H9 (cell line): ENCODE data around the gene NOS3. TPM values are rescaled to one million over a fixed set of nuclear protein-coding genes. Genes with fewer than 3 reads are reported as not detected.

ENCODE experiments used
- DNase-seq: peaks from one replicate; pipeline ENCODE4 v3.0.0-alpha.2; 2017
- H2AFZ ChIP-seq: one replicate; pipeline ENCODE4 v1.6.1; 2013; ENCODE audit warnings: mild to moderate bottlenecking, low read length, control low read depth, moderate library complexity
- H2AK5ac ChIP-seq: 2 replicates; pipeline ENCODE4 v1.6.1; 2013; ENCODE audit warnings: low read length, control low read depth, mixed read lengths; ENCODE audit not compliant: insufficient read length
- H2BK120ac ChIP-seq: one replicate; pipeline ENCODE4 v1.6.1; 2013; ENCODE audit warnings: low read depth, mild to moderate bottlenecking, low read length, control low read depth, inconsistent platforms; ENCODE audit not compliant: poor library complexity, severe bottlenecking
- H2BK12ac ChIP-seq: 2 replicates; pipeline ENCODE4 v1.6.1; 2013; ENCODE audit warnings: low read length, control low read depth, mixed read lengths, low read depth; ENCODE audit not compliant: insufficient read length
- H2BK15ac ChIP-seq: 2 replicates; pipeline ENCODE4 v1.6.1; 2013; ENCODE audit warnings: low read depth, low read length, control low read depth
- H2BK20ac ChIP-seq: one replicate; pipeline ENCODE4 v1.6.1; 2013; ENCODE audit warnings: low read depth, mild to moderate bottlenecking, low read length, control low read depth, inconsistent platforms; ENCODE audit not compliant: poor library complexity, severe bottlenecking
- H2BK5ac ChIP-seq: 2 replicates; pipeline ENCODE4 v1.6.1; 2013; ENCODE audit warnings: low read length, control low read depth, mixed read lengths; ENCODE audit not compliant: insufficient read length
- H3K14ac ChIP-seq: 2 replicates; pipeline ENCODE4 v1.6.1; 2013; ENCODE audit warnings: low read length, control low read depth; ENCODE audit not compliant: insufficient read depth
- H3K18ac ChIP-seq: 2 replicates; pipeline ENCODE4 v1.6.1; 2013; ENCODE audit warnings: low read depth, mild to moderate bottlenecking, mixed read lengths, low read length, control low read depth; ENCODE audit not compliant: insufficient read length
- H3K23ac ChIP-seq: 2 replicates; pipeline ENCODE4 v1.6.1; 2013; ENCODE audit warnings: low read length, control low read depth, mixed read lengths, low read depth; ENCODE audit not compliant: insufficient read length
- H3K23me2 ChIP-seq: 2 replicates; pipeline ENCODE4 v1.6.1; 2013; ENCODE audit warnings: low read depth, mild to moderate bottlenecking, mixed read lengths, low read length, control low read depth; ENCODE audit not compliant: insufficient read length, poor library complexity, severe bottlenecking
- H3K27ac ChIP-seq: 2 replicates; pipeline ENCODE4 v1.5.1; 2013; ENCODE audit warnings: low read length, control low read depth, mixed read lengths, low read depth; ENCODE audit not compliant: insufficient read length
- H3K27me3 ChIP-seq: 2 replicates; pipeline ENCODE4 v1.6.1; 2013; ENCODE audit warnings: low read length, control low read depth, inconsistent platforms; ENCODE audit not compliant: insufficient read depth
- H3K4ac ChIP-seq: 2 replicates; pipeline ENCODE4 v1.6.1; 2013; ENCODE audit warnings: low read depth, mild to moderate bottlenecking, control low read depth, inconsistent platforms, low read length, moderate library complexity
- H3K4me1 ChIP-seq: 2 replicates; pipeline ENCODE4 v1.6.1; 2013; ENCODE audit warnings: low read length, control low read depth, inconsistent platforms; ENCODE audit not compliant: insufficient read depth
- H3K4me2 ChIP-seq: 2 replicates; pipeline ENCODE4 v1.6.1; 2013; ENCODE audit warnings: low read length, control low read depth, mixed read lengths; ENCODE audit not compliant: insufficient read length, insufficient read depth
- H3K56ac ChIP-seq: 2 replicates; pipeline ENCODE4 v1.6.1; 2013; ENCODE audit warnings: low read depth, mild to moderate bottlenecking, mixed read lengths, low read length, control low read depth; ENCODE audit not compliant: insufficient read length
- H3K79me1 ChIP-seq: 2 replicates; pipeline ENCODE4 v1.6.1; 2013; ENCODE audit warnings: low read depth, mild to moderate bottlenecking, moderate library complexity, low read length, control low read depth, inconsistent platforms; ENCODE audit not compliant: insufficient read depth, poor library complexity, severe bottlenecking
- H3K79me2 ChIP-seq: 2 replicates; pipeline ENCODE4 v1.6.1; 2013; ENCODE audit warnings: low read length, control low read depth, inconsistent platforms; ENCODE audit not compliant: insufficient read depth
- H3K9ac ChIP-seq: 2 replicates; pipeline ENCODE4 v1.6.1; 2013; ENCODE audit warnings: low read length, control low read depth, mixed read lengths; ENCODE audit not compliant: insufficient read length; ENCODE audit errors: extremely low read depth
- H3K9me3 ChIP-seq: one replicate; pipeline ENCODE4 v1.6.1; 2013; ENCODE audit warnings: low read depth, low read length, inconsistent platforms; ENCODE audit not compliant: control insufficient read depth
- H3T11ph ChIP-seq: one replicate; pipeline ENCODE4 v1.6.1; 2013; ENCODE audit warnings: mild to moderate bottlenecking, low read length, control low read depth, inconsistent platforms
- H4K20me1 ChIP-seq: one replicate; pipeline ENCODE4 v1.6.1; 2013; ENCODE audit not compliant: control insufficient read depth, insufficient read length, insufficient read depth
- H4K5ac ChIP-seq: 2 replicates; pipeline ENCODE4 v1.6.1; 2013; ENCODE audit warnings: low read depth, mild to moderate bottlenecking, mixed read lengths, low read length, control low read depth; ENCODE audit not compliant: insufficient read length
- H4K8ac ChIP-seq: replicated peaks from 2 replicates; pipeline ENCODE4 v1.6.1; 2013; ENCODE audit warnings: low read length, control low read depth, mixed read lengths, low read depth; ENCODE audit not compliant: insufficient read length
- H4K91ac ChIP-seq: 2 replicates; pipeline ENCODE4 v1.6.1; 2013; ENCODE audit warnings: low read depth, mild to moderate bottlenecking, moderate library complexity, mixed read lengths, low read length, control low read depth; ENCODE audit not compliant: insufficient read length
- H3K27ac Mint-ChIP-seq, 3 experiments: 2 replicates in 2 of 3; 3 replicates in 1 of 3; pipeline ENCODE4 v1.8.0; 2020 to 2021; ENCODE audit warnings: mixed read lengths in 3 of 3, mild to moderate bottlenecking in 1 of 3, moderate library complexity in 1 of 3
- H3K27me3 Mint-ChIP-seq: 2 replicates; pipeline ENCODE4 v1.8.0; 2021; ENCODE audit warnings: low read depth, mild to moderate bottlenecking, moderate library complexity, mixed read lengths
- H3K36me3 Mint-ChIP-seq, 3 experiments: 2 replicates in 2 of 3; 3 replicates in 1 of 3; pipeline ENCODE4 v1.8.0; 2020 to 2021; ENCODE audit warnings: low read depth in 3 of 3, mixed read lengths in 3 of 3; ENCODE audit not compliant: insufficient read depth in 1 of 3
- H3K4me1 Mint-ChIP-seq, 2 experiments: 2 replicates each; pipeline ENCODE4 v1.8.0; 2020; ENCODE audit warnings: mixed read lengths in 2 of 2
- H3K4me3 Mint-ChIP-seq, 2 experiments: 2 replicates in 1 of 2; 3 replicates in 1 of 2; pipeline ENCODE4 v1.8.0; 2020 to 2021; ENCODE audit warnings: mild to moderate bottlenecking in 2 of 2, mixed read lengths in 2 of 2, moderate library complexity in 1 of 2
- H3K9me3 Mint-ChIP-seq, 2 experiments: 2 replicates in 1 of 2; 3 replicates in 1 of 2; pipeline ENCODE4 v1.8.0; 2020; ENCODE audit warnings: mild to moderate bottlenecking in 2 of 2, mixed read lengths in 2 of 2, moderate library complexity in 1 of 2
- WGBS: extraction: QIAGEN DNeasy Blood & Tissue Kit; methylation state at CpG from one replicate; pipeline ENCODE4 v1.1.7; 2013; ENCODE audit warnings: missing lambda C conversion rate, low lambda C conversion rate, mixed read lengths; ENCODE audit not compliant: insufficient read length; ENCODE audit errors: extremely low coverage; 5-methylcytosine and 5-hydroxymethylcytosine counted together
- total RNA-seq: library from RNA; stranded (reverse); gene quantifications from 2 replicates; pipeline ENCODE4 v1.2.1, GENCODE V29; 2021
- TF ChIP-seq, protein P1 (sequence below): fragments of 200-600 bp; sonication (generic); conservative IDR thresholded peaks from 3 replicates; pipeline ENCODE4 v1.8.0; 2021; ENCODE audit warnings: antibody characterized with exemption, mild to moderate bottlenecking

The NOS3 gene
- total RNA-seq, 1 experiment from 2014 or later, result 4.5 TPM

DNA sequence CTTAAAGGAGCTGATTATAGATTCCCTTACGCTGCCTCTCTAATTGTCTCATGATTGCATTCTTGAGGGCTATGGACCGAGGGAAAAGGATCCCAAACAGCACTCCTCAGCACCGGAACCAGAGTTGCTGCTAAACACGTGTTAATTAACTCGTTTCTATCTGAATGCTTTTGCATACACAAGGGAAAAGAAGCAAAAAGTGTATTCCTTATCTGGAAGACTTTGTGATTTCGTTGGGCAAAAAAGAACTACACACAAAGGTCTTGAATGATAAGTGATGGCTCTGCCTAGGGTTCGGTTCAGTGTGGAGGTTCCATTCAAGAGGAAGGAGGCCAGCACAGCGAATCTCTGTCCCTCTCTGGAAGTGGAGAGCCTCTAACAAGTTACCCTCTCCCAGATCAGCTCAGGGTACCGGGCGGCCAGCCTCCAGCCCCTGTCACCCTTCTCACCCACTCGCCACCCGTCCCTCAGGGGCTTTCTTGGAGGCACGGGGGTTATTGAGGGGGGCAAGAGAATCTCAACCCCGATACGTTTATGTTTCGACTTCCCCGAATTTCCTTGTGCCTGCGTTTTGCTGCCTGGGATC is 68.1 kb downstream of the NOS3 start:
- Histone ChIP-seq H4K5ac (no peak overlapping the region), H4K20me1 (no peaks in the 10 kb centered on the region), H3K79me1 (no peaks in the 10 kb centered on the region), H2AK5ac (no peak overlapping the region), H3T11ph (no peak overlapping the region), H3K79me2 (no peaks in the 10 kb centered on the region), H3K23me2 (peaks cover 41% of the 10 kb centered on the region), H3K23ac (no peak overlapping the region), H2BK120ac (no peak overlapping the region), H3K27me3 (no peaks in the 10 kb centered on the region; the same call in 1 of the 2 replicates), H3K27ac (no peak overlapping the region), H3K4ac (no peak overlapping the region), H3K9ac (peak overlapping the region; percentile 52), H2BK20ac (no peak overlapping the region), H2AFZ (no peak overlapping the region), H3K18ac (no peak overlapping the region), H3K9me3 (no peaks in the 10 kb centered on the region), H4K8ac (no peak overlapping the region), H2BK5ac (no peak overlapping the region), H3K14ac (0 out of 2 replicates have a peak overlapping the region, but pooled peaks have one; percentile 37), H3K4me2 (peak overlapping the region; percentile 58), H3K56ac (no peak overlapping the region), H2BK15ac (no peak overlapping the region), H2BK12ac (no peak overlapping the region), H4K91ac (no peak overlapping the region), H3K4me1 (peaks cover 8% of the 10 kb centered on the region)
- no peaks in the 10 kb centered on the region; a peak in 1 of 5 replicates for H3K9me3 Mint-ChIP-seq
- H3K27ac Mint-ChIP-seq, result peak overlapping the region in 2 of 3 experiments; percentile 82 to 93; a peak in 3 of 7 replicates
- TF ChIP-seq, protein P1, sequence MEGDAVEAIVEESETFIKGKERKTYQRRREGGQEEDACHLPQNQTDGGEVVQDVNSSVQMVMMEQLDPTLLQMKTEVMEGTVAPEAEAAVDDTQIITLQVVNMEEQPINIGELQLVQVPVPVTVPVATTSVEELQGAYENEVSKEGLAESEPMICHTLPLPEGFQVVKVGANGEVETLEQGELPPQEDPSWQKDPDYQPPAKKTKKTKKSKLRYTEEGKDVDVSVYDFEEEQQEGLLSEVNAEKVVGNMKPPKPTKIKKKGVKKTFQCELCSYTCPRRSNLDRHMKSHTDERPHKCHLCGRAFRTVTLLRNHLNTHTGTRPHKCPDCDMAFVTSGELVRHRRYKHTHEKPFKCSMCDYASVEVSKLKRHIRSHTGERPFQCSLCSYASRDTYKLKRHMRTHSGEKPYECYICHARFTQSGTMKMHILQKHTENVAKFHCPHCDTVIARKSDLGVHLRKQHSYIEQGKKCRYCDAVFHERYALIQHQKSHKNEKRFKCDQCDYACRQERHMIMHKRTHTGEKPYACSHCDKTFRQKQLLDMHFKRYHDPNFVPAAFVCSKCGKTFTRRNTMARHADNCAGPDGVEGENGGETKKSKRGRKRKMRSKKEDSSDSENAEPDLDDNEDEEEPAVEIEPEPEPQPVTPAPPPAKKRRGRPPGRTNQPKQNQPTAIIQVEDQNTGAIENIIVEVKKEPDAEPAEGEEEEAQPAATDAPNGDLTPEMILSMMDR, result no peak
- peak overlapping the region; percentile 78 to 91 for H3K4me3 Mint-ChIP-seq
- WGBS, result no CpG with 5 or more reads among the region's 18 CpGs
- peaks cover 40 to 52% of the 10 kb centered on the region in 2 experiments for H3K4me1 Mint-ChIP-seq
- H3K27me3 Mint-ChIP-seq, result peaks cover 22% of the 10 kb centered on the region
- H3K36me3 Mint-ChIP-seq, result peaks cover 0 to 12% (median under 1%) of the 10 kb centered on the region in 3 experiments; a peak in 5 of 7 replicates
- DNase-seq, result peak; percentile 48
